Hematopoietic multipotent progenitor cell treated with erythropoietin and hydrocortisone succinate and interleukin-3 and kit ligand, for 4 days (in vitro differentiated cells): Measurements from ENCODE around the gene FRMD3.

Experiments
- DNase-seq: peaks from one replicate; pipeline ENCODE4 v3.0.0-alpha.2; 2015

FRMD3 gene

GRCh38 chr9:83327323-83327722 is 210.9 kb downstream of the FRMD3 start:
- DNase-seq, result no peak

GRCh38 chr9:83323148-83323547 is 215.1 kb downstream of the FRMD3 start:
- no peak for DNase-seq

- DNase-seq, result no peak
These were observed 215.8 kb downstream of the FRMD3 start for GRCh38 chr9:83322438-83322837.

GRCh38 chr9:83317244-83317643 is 221.0 kb downstream of the FRMD3 start:
- DNase-seq, result no peak

- no peak for DNase-seq
These were observed 222.6 kb downstream of the FRMD3 start for GRCh38 chr9:83315649-83316048.

GRCh38 chr9:83313781-83314180 is 224.4 kb downstream of the FRMD3 start:
- DNase-seq, result no peak

- DNase-seq, result no peak
These were observed 225.7 kb downstream of the FRMD3 start for GRCh38 chr9:83312537-83312936.

- DNase-seq, result peak; percentile 7
These were observed 231.0 kb downstream of the FRMD3 start for GRCh38 chr9:83307066-83307724.

GRCh38 chr9:83304686-83305085 is 233.5 kb downstream of the FRMD3 start:
- DNase-seq, result no peak

- no peak for DNase-seq
These were observed 238.6 kb downstream of the FRMD3 start for GRCh38 chr9:83299571-83299970.

- DNase-seq, result no peak
These were observed 239.1 kb downstream of the FRMD3 start for GRCh38 chr9:83299094-83299493.

- peak; percentile 23 for DNase-seq
These were observed 242.1 kb downstream of the FRMD3 start for GRCh38 chr9:83296123-83296522.

- no peak for DNase-seq
These were observed 243.4 kb downstream of the FRMD3 start for GRCh38 chr9:83294816-83295215.

- DNase-seq, result no peak
These were observed 247.0 kb downstream of the FRMD3 start for GRCh38 chr9:83291196-83291595.

GRCh38 chr9:83290692-83291091 is 247.5 kb downstream of the FRMD3 start:
- DNase-seq, result no peak

- no peak for DNase-seq
These were observed 251.2 kb downstream of the FRMD3 start for GRCh38 chr9:83287021-83287420.

- DNase-seq, result no peak
These were observed 252.6 kb downstream of the FRMD3 start for GRCh38 chr9:83285445-83286225.

GRCh38 chr9:83284746-83285145 is 253.5 kb downstream of the FRMD3 start:
- DNase-seq, result peak; percentile 12

GRCh38 chr9:83283528-83283927 is 254.7 kb downstream of the FRMD3 start:
- no peak for DNase-seq

- peak; percentile 73 for DNase-seq
These were observed 256.6 kb downstream of the FRMD3 start for GRCh38 chr9:83281306-83282255.

GRCh38 chr9:83280790-83281189 is 257.4 kb downstream of the FRMD3 start:
- no peak for DNase-seq

- no peak for DNase-seq
These were observed 257.9 kb downstream of the FRMD3 start for GRCh38 chr9:83280268-83280667.

GRCh38 chr9:83274787-83275186 is 263.4 kb downstream of the FRMD3 start:
- DNase-seq, result no peak
